ENCODE results near the gene KPNB1. TPM values are rescaled to one million over a fixed set of nuclear protein-coding genes. Genes with fewer than 3 reads are reported as not detected.

KPNB1 gene
- 259 and 268 TPM in 2 replicates for total RNA-seq

DNA sequence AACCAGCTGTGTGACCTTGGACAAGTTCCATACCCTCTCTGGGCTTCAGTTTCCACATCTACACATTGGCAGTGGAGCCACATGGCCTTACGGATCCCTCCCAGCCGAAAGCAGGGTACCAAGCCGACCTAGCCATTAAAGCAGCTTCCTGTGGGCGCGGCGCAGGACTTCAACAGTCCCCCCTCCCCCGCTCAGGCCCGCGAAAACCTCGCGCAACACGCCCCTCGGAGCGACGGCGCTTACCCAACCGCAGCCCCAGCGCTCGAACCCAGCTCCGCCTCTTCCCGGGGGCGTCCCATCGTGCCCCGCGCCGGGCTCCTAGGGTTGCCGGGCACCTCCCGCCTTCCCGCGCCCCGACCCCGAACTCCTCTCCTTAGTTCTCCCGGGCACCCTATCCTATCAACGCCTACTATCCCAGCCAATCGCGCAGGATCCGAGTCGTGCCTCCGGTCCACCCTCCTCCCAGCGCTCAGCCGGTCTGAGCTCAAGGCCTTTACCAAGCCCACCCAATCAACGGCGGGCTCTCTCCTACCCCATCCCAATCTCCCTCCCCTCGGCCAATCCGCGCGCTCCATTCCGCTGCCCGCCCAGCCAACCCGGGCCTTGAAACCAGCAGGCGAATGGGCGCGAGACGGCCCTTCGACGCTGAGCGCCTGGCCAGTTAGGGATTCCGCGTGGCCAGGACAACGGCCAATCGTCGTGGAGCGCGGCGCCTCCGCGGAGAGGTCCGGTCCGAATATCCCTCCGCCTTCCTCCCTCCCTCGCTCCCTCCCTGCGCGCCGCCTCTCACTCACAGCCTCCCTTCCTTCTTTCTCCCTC lies at the start of gene KPNB1:
Gene KPNB1 (plus strand): TSS at position 767 of the 819 bp plus-strand sequence. CDS start 326 bp downstream, outside the sequence.

DNA sequence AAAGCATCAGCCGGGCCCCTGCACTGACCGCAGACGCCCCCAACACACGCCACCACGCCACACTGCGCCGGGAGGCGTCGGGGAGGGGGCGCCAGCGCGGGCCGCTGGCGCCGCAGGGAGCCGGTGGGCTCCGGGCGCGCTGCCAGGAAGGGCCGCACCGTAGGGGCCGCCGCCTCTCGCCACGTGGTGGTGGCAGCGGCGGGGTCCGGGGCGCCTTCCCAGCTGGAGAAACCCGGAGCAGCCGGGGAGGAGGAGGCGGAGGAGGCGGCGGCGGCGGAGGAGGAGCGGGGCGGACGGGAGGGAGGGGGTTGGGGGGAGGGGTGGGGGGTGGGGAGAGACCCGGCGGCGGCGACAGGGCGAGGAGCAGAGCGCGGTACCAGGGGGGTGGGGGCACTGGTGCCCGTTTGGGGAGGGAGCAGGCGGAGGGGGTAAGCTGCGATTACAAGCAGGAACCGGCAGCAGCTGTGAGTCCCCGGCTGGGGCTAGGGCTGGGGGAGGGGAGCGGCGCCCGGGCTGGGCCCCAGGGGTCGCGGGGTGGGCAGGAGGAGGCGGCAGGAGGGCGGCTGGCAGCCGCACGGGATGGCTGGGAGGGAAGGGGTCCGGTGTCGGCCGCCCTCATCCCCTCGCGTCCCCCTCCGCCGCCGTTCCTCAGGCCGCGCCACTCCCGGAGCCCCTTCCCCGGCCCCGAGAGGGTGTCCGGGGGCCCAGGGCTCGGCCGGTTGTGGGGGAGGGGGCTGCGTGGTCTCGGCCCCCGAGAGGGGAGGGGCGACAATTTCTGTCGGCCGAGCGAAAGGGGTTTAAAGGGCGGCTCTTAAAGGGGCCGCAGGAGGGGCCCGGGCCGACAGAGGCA lies 44.2 kb downstream of the KPNB1 start, which contains the start of gene TBKBP1:
Gene TBKBP1 (plus strand): TSS at position 431 of the 850 bp plus-strand sequence. CDS start 1,952 bp downstream, outside the sequence.

DNA sequence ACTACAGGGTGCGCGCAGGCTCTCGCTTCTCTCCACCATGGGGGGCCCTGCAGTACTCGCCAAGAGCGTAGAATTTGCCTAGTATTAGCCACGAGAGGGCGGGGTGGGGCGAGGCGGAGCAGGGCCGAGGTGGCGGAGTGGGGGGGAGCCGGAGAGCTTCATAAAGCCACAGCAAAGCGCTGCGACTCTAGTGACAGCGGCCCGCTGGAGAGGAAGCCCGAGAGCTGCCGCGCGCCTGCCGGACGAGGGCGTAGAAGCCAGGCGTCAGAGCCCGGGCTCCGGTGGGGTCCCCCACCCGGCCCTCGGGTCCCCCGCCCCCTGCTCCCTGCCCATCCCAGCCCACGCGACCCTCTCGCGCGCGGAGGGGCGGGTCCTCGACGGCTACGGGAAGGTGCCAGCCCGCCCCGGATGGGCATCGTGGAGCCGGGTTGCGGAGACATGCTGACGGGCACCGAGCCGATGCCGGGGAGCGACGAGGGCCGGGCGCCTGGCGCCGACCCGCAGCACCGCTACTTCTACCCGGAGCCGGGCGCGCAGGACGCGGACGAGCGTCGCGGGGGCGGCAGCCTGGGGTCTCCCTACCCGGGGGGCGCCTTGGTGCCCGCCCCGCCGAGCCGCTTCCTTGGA lies 83.4 kb downstream of the KPNB1 start, which contains the start of gene TBX21:
Gene TBX21 (plus strand): TSS at position 190 of the 627 bp plus-strand sequence. CDS start 219 bp downstream, at position 409.

Other genes starting within 250 kb of the KPNB1 start
- 83.8 and 141 TPM in 2 replicates for gene NPEPPS, start 118.8 kb upstream of the KPNB1 start, total RNA-seq
- gene TBKBP1, start 44.2 kb downstream of the KPNB1 start, total RNA-seq = 6.5 and 9.6 TPM in 2 replicates
- gene TBX21, start 83.3 kb downstream of the KPNB1 start, total RNA-seq = not detected in 2 replicates
- 5.4 and 7.8 TPM in 2 replicates for gene OSBPL7, start 171.9 kb downstream of the KPNB1 start, total RNA-seq
- 12.7 and 13.1 TPM in 2 replicates for gene MRPL10, start 181.6 kb downstream of the KPNB1 start, total RNA-seq
- 0.25 TPM in 1 of 2 replicates, not detected in the other for gene LRRC46, start 181.8 kb downstream of the KPNB1 start, total RNA-seq
- gene SCRN2, start 191.4 kb downstream of the KPNB1 start, total RNA-seq = 40.4 and 43.1 TPM in 2 replicates
- gene SP6, start 201.2 kb downstream of the KPNB1 start, total RNA-seq = 0.12 and 0.13 TPM in 2 replicates
- gene SP2, start 246.3 kb downstream of the KPNB1 start, total RNA-seq = 0.40 and 1.6 TPM in 2 replicates

All from aortic smooth muscle cell (primary cell).